ENCODE measurements around the gene ABCC1.

DNA sequence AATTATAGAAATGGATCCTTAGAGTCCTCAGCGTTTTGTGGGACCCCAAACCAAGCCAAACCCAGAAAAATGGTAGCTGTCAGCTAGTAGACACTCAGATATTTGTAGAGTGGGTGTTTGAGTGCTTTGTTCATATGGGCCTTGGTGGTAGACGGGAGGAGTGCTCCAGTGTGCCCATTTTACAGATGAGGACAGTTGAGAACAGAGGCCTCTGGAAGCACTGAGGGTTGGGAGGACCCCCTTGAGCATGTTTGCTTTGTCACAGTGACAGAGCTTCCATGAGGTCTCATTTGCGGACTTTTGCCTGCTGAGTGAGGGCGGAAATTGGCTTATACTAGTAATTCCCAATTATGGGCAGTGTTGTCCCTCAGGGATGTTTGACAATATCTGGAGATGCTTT, 162.2 kb downstream of the ABCC1 start:
- TF ChIP-seq POLR2A (IDR thresholded peaks at IDR 0.05; ENCODE audit: low read length) (no peak), GATA1 (IDR thresholded peaks at IDR 0.05; ENCODE audit: low read depth, low read length) (no peak)
